Hematopoietic multipotent progenitor cell treated with erythropoietin and hydrocortisone succinate and interleukin-3 and kit ligand, for 6 days (in vitro differentiated cells): ENCODE measurements around the gene SMO.
"Not testable (repeated sequence)": the region's sequence is repeated elsewhere in the genome, so short reads cannot be mapped to it uniquely, and the experiment has no call there.

ENCODE experiments used
- DNase-seq: peaks from one replicate; pipeline ENCODE4 v3.0.0-alpha.2; 2015

The SMO gene

GRCh38 chr7:129209067-129209926 lies 20.9 kb downstream of the SMO start:
- no peak for DNase-seq

- DNase-seq: peak; percentile 86
Measured at GRCh38 chr7:129210256-129210988, 22.0 kb downstream of the SMO start.

- DNase-seq: no peak
Measured at GRCh38 chr7:129210989-129211312, 22.5 kb downstream of the SMO start.

- no peak for DNase-seq
Measured at GRCh38 chr7:129212126-129212525, 23.7 kb downstream of the SMO start.

- DNase-seq: no peak
Measured at GRCh38 chr7:129212596-129212995, 24.2 kb downstream of the SMO start.

- peak; percentile 58 for DNase-seq
Measured at GRCh38 chr7:129213828-129214227, 25.4 kb downstream of the SMO start.

GRCh38 chr7:129215691-129216090 lies 27.3 kb downstream of the SMO start:
- not testable (repeated sequence) for DNase-seq

- not testable (repeated sequence) for DNase-seq
Measured at GRCh38 chr7:129216101-129216715, 27.8 kb downstream of the SMO start.

- DNase-seq: not testable (repeated sequence)
Measured at GRCh38 chr7:129216821-129217416, 28.5 kb downstream of the SMO start.

- peak; percentile 93 for DNase-seq
Measured at GRCh38 chr7:129218514-129219062, 30.2 kb downstream of the SMO start.

GRCh38 chr7:129219166-129219565 lies 30.7 kb downstream of the SMO start:
- DNase-seq: not testable (repeated sequence)

- DNase-seq: peak; percentile 36
Measured at GRCh38 chr7:129222064-129222463, 33.6 kb downstream of the SMO start.

- DNase-seq: peak; percentile 97
Measured at GRCh38 chr7:129224251-129225205, 36.1 kb downstream of the SMO start, which contains the start of gene AHCYL2. Gene AHCYL2, plus strand, starts transcription at chr7:129225030.

- DNase-seq: peak; percentile 69
Measured at GRCh38 chr7:129225206-129225930, 36.9 kb downstream of the SMO start.

GRCh38 chr7:129225931-129226572 lies 37.6 kb downstream of the SMO start:
- peak; percentile 44 for DNase-seq

- DNase-seq: no peak
Measured at GRCh38 chr7:129227646-129228578, 39.5 kb downstream of the SMO start.

GRCh38 chr7:129228633-129229032 lies 40.2 kb downstream of the SMO start:
- no peak for DNase-seq

GRCh38 chr7:129231666-129232065 lies 43.2 kb downstream of the SMO start:
- DNase-seq: no peak

- DNase-seq: no peak
Measured at GRCh38 chr7:129238546-129238945, 50.1 kb downstream of the SMO start.
